Heart right ventricle (tissue), 16 donors: Measurements from ENCODE around the gene CACNA1C. TPM values are rescaled to one million over a fixed set of nuclear protein-coding genes. Genes with fewer than 3 reads are reported as not detected.
A peak's percentile ranks its signal among the peaks of the same experiment; 100 is the strongest.

Experiments
- ATAC-seq, 8 donors: fragments of 200-7000 bp; cut with Tn5 transposase; one replicate each; pipeline ENCODE4 v1.9.1; 2020; ENCODE audit warnings: mild to moderate bottlenecking in 8 of 8, moderate library complexity in 8 of 8, moderate number of reproducible peaks in 1 of 8
- DNase-seq, 2 donors: peaks; one replicate each; pipeline ENCODE4 v3.0.0-alpha.2; 2020
- H3K27ac ChIP-seq, 10 donors: fragments of 200-600 bp; sonication (generic) in 2 of 10; one replicate each; pipeline versions ENCODE4 v1.5.0 to v1.8.0; 2020 to 2022; ENCODE audit warnings: mild to moderate bottlenecking in 3 of 10
- H3K27me3 ChIP-seq, 7 donors: fragments of 200-600 bp; one replicate each; pipeline ENCODE4 v1.8.0; 2021 to 2022; ENCODE audit warnings: mild to moderate bottlenecking in 2 of 7
- H3K36me3 ChIP-seq, 9 donors: fragments of 200-600 bp; sonication (generic) in 1 of 9; one replicate each; pipeline versions ENCODE4 v1.5.0 to v1.8.0; 2020 to 2022; ENCODE audit warnings: mild to moderate bottlenecking in 2 of 9
- H3K4me1 ChIP-seq, 9 donors: fragments of 200-600 bp; sonication (generic) in 1 of 9; one replicate each; pipeline versions ENCODE4 v1.5.0 to v1.8.0; 2020 to 2022; ENCODE audit warnings: mild to moderate bottlenecking in 4 of 9
- H3K4me3 ChIP-seq, 10 donors: fragments of 200-600 bp; sonication (generic) in 2 of 10; one replicate each; pipeline versions ENCODE4 v1.5.0 to v1.8.0; 2020 to 2022; ENCODE audit warnings: mild to moderate bottlenecking in 7 of 10, moderate library complexity in 2 of 10
- H3K9me3 ChIP-seq, 11 donors: fragments of 200-600 bp in 10 of 11; sonication (generic) in 2 of 11; one replicate each; pipeline versions ENCODE4 v1.5.0 to v1.8.0; 2013 to 2022; ENCODE audit warnings: mild to moderate bottlenecking in 2 of 11, control low read depth in 1 of 11, moderate library complexity in 1 of 11
- WGBS, 2 donors: extraction: QIAGEN DNeasy Blood & Tissue Kit; methylation state at CpG; one replicate each; pipeline ENCODE4 v1.1.7; 2013; ENCODE audit warnings: inconsistent platforms in 1 of 2; 5-methylcytosine and 5-hydroxymethylcytosine counted together
- intact Hi-C, 10 donors: fragments of 100-400 bp; cut with DNase I; formaldehyde crosslinking; loops; one replicate each; pipeline versions ENCODE4 v1.11.1 to v1.14.2; 2022
- polyA plus RNA-seq, 2 donors: library from polyadenylated mRNA; stranded (reverse); fragments of 200-250 nt; gene quantifications; one replicate each; pipeline ENCODE4 v1.2.3, GENCODE V29; 2013
- total RNA-seq, 10 donors: library from RNA; stranded (reverse); fragmentation: NEBNext Ultra II Directional in 3 of 10; extraction: Animal tissue kit (Norgen Biotek cat#: 25700) in 3 of 10; gene quantifications; one replicate each; pipeline versions ENCODE4 v1.2.1 to v1.2.4, GENCODE V29; 2021 to 2023
- TF ChIP-seq, protein P1 (sequence below), 9 donors: fragments of 200-600 bp; sonication (generic) in 2 of 9; IDR thresholded peaks; one replicate each; pipeline versions ENCODE4 v1.5.0 to v1.8.0; 2021 to 2022; ENCODE audit warnings: antibody characterized with exemption in 9 of 9, mild to moderate bottlenecking in 5 of 9, moderate library complexity in 1 of 9
- donor health status: Arrhythmogenic right ventricular cardiomyopathy.
- donor health status: ischemic (EF 13 %, LVEDD 7.1; RV severe dilation, severe dysfunction).
- donor health status: healthy with polysubstance abuse.
- donor health status: DM: no; HTN: yes; CAD: no.
- donor health status: DM: no; HTN: no; CAD: no.
- donor health status: ischemic (EF 25% LVEDD 6.9; RV normal size, moderate dysfunction).
- donor health status: ischemic (EF 25% LVEDD 5.7; RV mildly dilated, moderate dysfunction).
- donor health status: healthy.
- donor health status: DM: yes; HTN: yes; CAD: no.
- donor health status: Ischemic cardiomyopathy.
- donor health status: ischemic (EF 35%, LVEDD 5.7; RV mildly dilated, moderate dysfunction).
- donor health status: nonischemic (EF 11% LVEDD 7.7; RV severe dilation, severe dysfunction).
- donor health status: DM: yes; HTN: yes; CAD: no.
- donor health status: PGD.
- donor health status: ischemic (EF 29% LVEDD 5.4; RV normal size, mild dysfunction).
- donor health status: nonischemic (EF 23%, LVEDD 6.1; RV moderate dilation, normal function).

The CACNA1C gene
- total and polyA plus RNA-seq, 12 donors: 19.1 to 222 (median 183) TPM

DNA sequence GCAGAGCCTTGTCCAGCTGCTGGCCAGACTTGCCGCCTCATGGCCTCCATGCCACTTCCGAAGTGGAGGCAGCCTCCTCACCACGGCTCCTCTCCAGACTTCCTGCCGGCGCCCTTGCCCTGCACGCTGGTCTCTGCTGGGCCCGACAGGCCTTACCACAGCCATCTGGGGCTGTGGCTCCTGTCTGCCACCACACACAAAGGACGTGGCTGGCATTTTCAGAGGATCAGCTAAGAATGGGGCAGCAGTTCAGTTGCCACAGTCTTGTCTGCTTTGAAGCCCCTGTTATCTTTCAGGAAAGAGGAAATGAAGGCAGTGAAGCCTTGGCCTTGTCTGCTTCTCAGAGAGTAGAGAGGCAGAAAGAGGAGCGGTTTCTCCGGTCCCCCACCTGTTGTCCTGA is 564.0 kb downstream of the CACNA1C start:
- Histone ChIP-seq H3K4me3 (no peak overlapping the region), H3K27me3 (no peaks in the 10 kb centered on the region), H3K9me3 (no peaks in the 10 kb centered on the region), H3K36me3 (peaks cover 0 to 87% (median 9%) of the 10 kb centered on the region in 9 donors), H3K27ac (peak overlapping the region in 7 of 10 donors; percentile 24 to 79 (median 52)), H3K4me1 (peaks cover 0 to 31% (median 0%) of the 10 kb centered on the region in 9 donors)
- TF ChIP-seq, protein P1, sequence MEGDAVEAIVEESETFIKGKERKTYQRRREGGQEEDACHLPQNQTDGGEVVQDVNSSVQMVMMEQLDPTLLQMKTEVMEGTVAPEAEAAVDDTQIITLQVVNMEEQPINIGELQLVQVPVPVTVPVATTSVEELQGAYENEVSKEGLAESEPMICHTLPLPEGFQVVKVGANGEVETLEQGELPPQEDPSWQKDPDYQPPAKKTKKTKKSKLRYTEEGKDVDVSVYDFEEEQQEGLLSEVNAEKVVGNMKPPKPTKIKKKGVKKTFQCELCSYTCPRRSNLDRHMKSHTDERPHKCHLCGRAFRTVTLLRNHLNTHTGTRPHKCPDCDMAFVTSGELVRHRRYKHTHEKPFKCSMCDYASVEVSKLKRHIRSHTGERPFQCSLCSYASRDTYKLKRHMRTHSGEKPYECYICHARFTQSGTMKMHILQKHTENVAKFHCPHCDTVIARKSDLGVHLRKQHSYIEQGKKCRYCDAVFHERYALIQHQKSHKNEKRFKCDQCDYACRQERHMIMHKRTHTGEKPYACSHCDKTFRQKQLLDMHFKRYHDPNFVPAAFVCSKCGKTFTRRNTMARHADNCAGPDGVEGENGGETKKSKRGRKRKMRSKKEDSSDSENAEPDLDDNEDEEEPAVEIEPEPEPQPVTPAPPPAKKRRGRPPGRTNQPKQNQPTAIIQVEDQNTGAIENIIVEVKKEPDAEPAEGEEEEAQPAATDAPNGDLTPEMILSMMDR (IDR thresholded peaks at IDR 0.05): no peak
- WGBS, 2 donors: 74 to 85% methylated on average over 10 of the region's 10 CpGs
- ATAC-seq (no peak), DNase-seq (no peak)
- intact Hi-C loops: no loop called here

DNA sequence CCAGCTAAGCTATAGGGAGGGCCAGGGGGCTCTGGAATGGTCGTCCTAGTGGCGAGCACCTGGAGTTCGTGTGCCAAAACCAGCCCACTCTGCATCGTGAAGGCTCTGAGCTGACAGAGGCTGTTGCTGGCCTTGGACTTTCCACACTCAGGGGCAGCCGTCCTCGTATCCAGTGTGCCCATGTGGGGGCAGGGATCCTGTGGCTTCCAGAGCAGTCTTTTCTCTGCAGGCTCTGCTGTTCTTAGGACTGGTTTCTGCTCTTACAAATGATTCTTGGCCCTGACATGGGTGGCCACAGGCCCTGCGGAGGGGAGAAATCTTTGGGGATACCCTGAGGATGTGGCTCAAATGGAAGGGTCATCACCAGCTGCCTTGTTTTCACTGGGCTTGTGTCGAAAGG is 564.6 kb downstream of the CACNA1C start:
- Histone ChIP-seq H3K36me3 (peaks cover 0 to 87% (median 10%) of the 10 kb centered on the region in 9 donors), H3K27me3 (no peaks in the 10 kb centered on the region), H3K27ac (peak overlapping the region in 3 of 10 donors; percentile 50 to 65 (median 52)), H3K4me1 (peaks cover 0 to 31% (median 0%) of the 10 kb centered on the region in 9 donors), H3K4me3 (no peak overlapping the region), H3K9me3 (no peaks in the 10 kb centered on the region)
- ATAC-seq (no peak), DNase-seq (no peak)
- TF ChIP-seq, protein P1 (IDR thresholded peaks at IDR 0.05): no peak
- intact Hi-C loops: no loop called here
- WGBS, 2 donors: 90 to 91% methylated on average over 8 of the region's 8 CpGs

DNA sequence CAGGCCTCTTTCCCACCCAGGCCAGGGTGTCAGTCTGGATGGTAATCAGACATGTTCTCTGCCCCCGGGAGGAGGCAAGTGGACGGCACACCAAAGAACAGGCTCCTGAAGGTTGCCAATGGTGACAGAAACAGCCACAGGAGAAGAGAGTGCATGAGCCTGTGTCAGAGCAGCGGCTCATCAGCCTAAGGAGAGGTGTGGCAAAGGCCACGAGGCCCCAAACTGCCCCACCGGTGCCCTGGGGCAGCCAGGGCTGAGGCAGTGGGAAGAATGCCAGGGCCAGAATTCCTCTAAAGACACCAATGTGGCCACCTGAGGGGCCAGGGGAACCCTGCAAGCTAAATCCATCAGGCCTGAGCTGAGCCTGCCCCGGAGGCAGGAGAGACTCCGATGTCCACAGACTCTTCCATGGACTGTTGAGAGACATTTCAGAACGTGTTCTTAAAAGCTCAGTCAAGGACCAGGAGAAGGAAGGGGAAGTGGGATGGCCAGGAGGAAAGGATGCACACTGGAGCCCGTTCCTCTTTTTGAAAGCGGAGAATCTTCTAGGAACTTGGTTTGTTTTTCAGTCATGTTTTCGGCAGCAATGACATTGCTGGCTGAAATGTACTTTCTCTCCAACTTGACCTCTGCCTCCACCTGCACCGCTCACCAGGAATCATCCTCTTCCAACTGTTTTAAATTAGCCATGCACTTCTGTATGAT is 565.7 kb downstream of the CACNA1C start:
- peaks cover 0 to 30% (median 0%) of the 10 kb centered on the region in 9 donors for H3K4me1 ChIP-seq
- intact Hi-C loops: no loop called here
- 83% methylated on average over 12 of the region's 12 CpGs for WGBS, 2 donors
- no peak overlapping the region for H3K4me3 ChIP-seq
- no peaks in the 10 kb centered on the region for H3K9me3 ChIP-seq
- H3K27me3 ChIP-seq: no peaks in the 10 kb centered on the region
- no peak overlapping the region for H3K27ac ChIP-seq
- ATAC-seq (no peak), DNase-seq (no peak)
- TF ChIP-seq, protein P1 (IDR thresholded peaks at IDR 0.05): no peak
- H3K36me3 ChIP-seq: peaks cover 0 to 87% (median 8%) of the 10 kb centered on the region in 9 donors

DNA sequence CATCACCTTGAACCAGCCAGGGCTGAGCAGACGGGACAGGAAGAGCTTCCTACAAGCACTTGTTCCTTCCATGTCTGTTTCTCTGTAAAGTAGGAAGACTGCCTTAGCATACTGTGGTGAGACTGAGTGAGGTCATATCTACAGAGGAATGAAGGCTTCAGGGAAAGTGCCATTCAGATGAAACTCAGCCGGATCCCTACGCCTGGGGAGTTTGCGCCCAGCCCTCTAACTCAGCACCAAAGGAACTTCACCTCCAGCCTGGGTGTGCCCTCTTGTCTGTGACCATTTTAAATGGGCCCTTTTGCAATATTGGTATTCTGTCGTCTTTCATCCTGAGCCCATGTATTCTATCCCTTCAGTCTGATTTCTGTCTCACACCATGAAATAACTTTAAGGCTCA is 566.3 kb downstream of the CACNA1C start:
- Histone ChIP-seq H3K36me3 (peaks cover 0 to 83% (median 8%) of the 10 kb centered on the region in 9 donors), H3K4me1 (peaks cover 0 to 23% (median 0%) of the 10 kb centered on the region in 9 donors), H3K27me3 (no peaks in the 10 kb centered on the region), H3K4me3 (no peak overlapping the region), H3K9me3 (no peaks in the 10 kb centered on the region), H3K27ac (no peak overlapping the region)
- 94 to 96% methylated on average over 5 of the region's 5 CpGs for WGBS, 2 donors
- intact Hi-C loops: no loop called here
- DNase-seq (no peak), ATAC-seq (no peak)
- TF ChIP-seq, protein P1 (IDR thresholded peaks at IDR 0.05): no peak
